Inflammatory macrophage treated with lipopolysaccharide for 1 hour (primary cell): Measurements from ENCODE around the gene CAVIN1.

Experiments used
- DNase-seq, 2 donors: peaks; one replicate each; pipeline ENCODE4 v3.0.0-alpha.2; 2020 to 2022

The CAVIN1 gene

GRCh38 chr17:42429726-42430447 is 6.8 kb upstream of the CAVIN1 start:
- no peak for DNase-seq

GRCh38 chr17:42428141-42428944 is 5.3 kb upstream of the CAVIN1 start:
- DNase-seq, result peak; percentile 55 to 75

DNA sequence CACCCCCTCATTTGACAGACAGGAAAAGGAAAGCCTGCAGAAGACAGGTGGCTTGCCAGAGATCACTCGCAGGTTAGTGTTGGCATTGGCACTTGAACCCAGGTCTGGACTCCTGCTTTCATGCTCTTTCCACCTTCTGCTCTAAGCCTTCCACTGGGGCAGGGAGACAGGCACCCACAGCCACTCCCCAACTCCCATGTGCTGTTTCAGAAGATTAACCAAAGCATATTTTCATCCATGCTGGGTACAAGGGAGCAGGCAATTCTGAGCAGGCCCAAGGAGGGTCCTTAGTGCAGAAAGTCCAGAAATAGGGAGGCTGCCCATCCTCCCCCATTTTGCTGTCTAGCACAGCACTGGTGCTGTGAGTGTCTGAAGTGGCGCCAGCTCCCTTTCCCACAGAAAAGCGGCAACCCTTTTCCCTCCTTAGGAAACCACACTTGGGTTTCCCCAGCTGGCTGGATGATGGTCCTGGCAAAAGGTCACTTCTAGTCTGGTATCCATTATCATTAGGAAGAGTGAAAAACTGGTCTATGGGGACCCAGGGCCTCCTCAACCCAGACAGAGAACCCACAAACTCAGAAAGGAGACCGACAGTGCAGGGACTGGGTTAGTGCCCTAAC is 2.0 kb upstream of the CAVIN1 start:
- no peak for DNase-seq

GRCh38 chr17:42423766-42424165 is 710 bp upstream of the CAVIN1 start:
- no peak for DNase-seq

GRCh38 chr17:42422412-42422957 is 571 bp downstream of the CAVIN1 start:
- DNase-seq, result no peak

- DNase-seq, result no peak
Measured at GRCh38 chr17:42421507-42422338, 1.3 kb downstream of the CAVIN1 start.

GRCh38 chr17:42421136-42421506 is 1.9 kb downstream of the CAVIN1 start:
- DNase-seq, result no peak

GRCh38 chr17:42417981-42418380 is 5.1 kb downstream of the CAVIN1 start:
- peak; percentile 73 to 74 for DNase-seq

- DNase-seq, result no peak
Measured at GRCh38 chr17:42414704-42415409, 8.2 kb downstream of the CAVIN1 start.

DNA sequence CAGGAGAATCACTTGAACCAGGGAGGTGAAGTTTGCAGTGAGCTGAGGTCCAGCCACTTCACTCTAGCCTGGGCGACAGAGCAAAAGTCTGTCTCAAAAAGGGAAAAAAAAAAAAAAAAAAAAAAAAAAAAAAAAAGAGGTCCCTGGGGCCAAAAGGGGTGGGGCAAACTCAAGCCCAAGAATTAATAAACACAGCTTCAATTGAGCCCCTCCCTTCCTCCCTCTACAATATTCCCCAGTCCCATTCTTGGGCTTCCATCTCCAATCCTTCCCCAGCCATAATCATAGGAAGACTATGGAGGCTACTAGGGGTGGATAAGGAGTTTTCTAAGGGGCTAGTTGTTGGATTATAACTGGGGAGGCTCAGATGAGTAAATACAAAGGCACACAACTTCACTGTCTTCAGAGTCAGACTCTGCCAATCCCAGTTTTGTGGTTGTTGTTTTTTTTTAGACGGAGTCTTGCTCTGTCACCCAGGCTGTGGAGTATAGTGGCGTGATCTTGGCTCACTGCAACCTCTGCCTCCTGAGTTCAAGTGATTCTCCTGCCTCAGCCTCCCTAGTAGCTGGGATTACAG is 9.5 kb downstream of the CAVIN1 start:
- DNase-seq, result no peak

- DNase-seq, result no peak
Measured at GRCh38 chr17:42411905-42412679, 11.0 kb downstream of the CAVIN1 start.

DNA sequence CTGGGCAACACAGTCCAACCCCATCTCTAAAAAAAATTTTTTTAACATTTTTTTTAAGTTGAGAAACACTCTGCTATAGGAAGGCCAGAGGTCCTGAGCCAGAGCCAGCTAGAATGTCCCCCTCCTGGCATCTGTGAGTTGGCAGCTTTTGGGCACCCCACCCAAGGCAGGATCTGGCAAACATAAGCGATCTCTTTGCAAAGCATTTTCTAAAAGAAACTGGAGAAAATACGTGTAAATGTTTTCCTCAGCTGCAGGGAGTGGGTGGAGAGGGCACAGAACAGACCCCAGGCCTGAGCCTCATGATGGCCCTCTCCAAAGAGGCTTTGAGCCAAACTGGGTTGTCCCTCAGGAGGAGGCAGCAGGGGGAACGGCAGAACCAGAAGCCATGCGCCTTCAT is 11.7 kb downstream of the CAVIN1 start:
- DNase-seq, result no peak

- no peak for DNase-seq
Measured at GRCh38 chr17:42410319-42410685, 12.8 kb downstream of the CAVIN1 start.

DNA sequence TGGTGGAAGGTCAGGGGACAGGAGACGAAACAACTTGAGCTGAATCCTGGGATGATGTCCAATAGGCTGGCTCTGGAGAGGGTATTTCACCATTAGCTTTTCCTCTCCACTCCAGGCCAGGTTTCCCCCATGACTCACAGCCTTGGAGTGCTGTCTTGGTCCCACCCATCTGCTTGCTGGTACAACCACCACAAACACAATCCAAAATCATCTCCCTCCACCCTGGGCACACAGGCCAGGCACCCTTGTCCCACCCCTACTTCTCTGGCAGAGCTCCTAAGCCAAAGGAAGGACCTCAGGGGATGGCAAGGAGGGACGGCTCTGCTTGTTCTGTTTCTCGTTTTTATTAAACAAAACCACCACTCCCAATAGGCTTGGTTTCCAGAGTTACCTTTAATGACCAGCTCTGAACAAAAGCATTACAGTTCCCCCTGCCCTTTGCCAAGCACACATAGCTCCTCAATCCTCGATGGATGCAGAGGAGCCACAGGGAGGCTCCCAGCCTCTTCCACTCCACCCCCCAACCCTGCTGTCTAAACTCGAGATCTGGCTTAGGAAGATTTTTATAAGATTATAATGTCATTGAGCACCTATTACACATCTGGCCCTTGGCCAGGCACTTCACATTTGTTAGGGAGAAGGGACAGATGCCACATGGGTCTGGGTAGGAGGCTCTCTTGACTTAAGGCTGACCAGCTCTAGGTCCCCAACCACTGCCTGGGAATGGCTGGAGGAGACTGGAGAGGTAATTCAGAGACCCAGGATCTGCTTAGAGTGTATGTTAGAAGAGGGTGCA is 13.3 kb downstream of the CAVIN1 start:
- no peak for DNase-seq

DNA sequence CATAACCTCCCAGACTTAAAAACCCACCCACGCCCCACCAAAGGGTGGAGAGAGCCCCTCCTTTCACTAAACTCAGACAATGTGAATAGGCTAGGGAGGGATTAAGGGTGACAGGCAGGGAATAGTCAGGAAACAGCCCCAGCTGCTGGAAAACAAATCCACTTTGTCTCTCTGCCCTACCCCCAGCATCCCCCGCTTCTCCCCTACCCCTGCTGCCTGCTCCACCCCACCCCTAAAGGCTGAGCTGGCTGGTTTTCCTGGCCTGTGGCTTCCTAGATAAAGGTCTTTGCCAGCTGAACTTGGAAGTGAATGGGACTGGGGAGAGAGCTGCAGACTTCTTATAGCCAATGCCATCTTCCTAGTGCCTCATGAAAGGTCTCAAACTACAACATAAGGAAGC is 15.0 kb downstream of the CAVIN1 start:
- DNase-seq, result no peak

- DNase-seq, result no peak
Measured at GRCh38 chr17:42407289-42407836, 15.7 kb downstream of the CAVIN1 start.

DNA sequence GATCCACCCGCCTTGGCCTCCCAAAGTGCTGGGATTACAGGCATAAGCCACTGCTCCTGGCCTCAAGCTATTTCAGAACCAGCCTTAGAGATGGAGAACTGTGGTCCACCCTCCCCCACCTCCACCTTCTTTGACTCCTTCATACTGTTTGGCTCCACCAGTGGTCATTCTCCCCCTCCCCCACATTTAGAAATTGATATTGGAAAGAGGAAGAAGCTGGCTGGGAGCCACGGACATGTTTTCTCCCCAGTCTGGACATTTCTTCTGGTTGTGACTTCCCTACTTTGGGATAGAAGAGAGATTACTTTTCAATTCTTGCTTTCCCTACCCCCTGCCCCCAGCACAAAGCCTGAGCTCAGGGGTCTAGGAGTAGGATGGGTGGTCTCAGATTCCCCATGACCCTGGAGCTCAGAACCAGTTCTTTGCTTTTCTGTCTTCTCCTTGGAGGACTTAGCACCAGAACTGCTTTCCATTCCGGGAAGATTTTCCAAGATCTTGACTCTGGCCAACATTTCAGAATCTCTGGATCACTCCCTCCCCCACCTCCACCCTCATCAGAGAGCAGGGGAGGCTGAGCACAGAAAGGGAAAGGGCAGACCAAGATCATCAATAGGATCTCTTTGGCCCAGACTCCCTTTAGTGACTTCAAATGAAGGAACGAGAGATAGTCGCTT is 16.3 kb downstream of the CAVIN1 start:
- DNase-seq, result no peak

DNA sequence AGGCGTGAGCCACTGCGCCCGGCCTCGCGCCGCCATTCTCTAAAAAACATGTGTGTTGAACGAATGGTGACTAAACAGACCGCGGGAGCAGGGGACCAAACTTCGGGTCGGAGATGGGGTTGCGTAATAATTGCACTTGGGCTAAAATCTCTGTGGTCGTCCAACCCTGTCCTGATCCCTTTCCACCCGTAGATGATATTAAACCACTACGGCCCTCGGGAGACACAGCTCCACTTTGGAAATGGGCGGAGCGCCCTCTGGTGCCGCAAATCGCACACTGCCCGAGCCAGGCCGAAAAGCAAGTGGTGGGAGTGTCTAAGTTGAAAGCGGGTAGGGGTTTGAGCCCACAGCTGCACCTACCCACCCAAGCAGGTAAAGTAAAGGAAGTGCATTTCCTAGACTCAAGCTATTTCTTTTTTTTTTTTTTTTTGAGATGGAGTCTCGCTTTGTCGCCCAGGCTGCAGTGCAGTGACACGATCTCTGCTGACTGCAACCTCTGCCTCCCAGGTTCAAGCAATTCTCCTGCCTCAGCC is 17.0 kb downstream of the CAVIN1 start:
- peak in 1 of 2 donors; percentile 89 for DNase-seq

- no peak for DNase-seq
Measured at GRCh38 chr17:42405076-42405475, 18.0 kb downstream of the CAVIN1 start.
